Activated CD8-positive, alpha-beta memory T cell treated with anti-CD3 and anti-CD28 coated beads, Interleukin-2, amount 50 U/mL, for 4 hours (primary cell): Measurements from ENCODE around the gene MMP12.
"Not testable (repeated sequence)": the region's sequence is repeated elsewhere in the genome, so short reads cannot be mapped to it uniquely, and the experiment has no call there.

Source experiments
- DNase-seq: peaks from one replicate; pipeline ENCODE4 v3.0.0-alpha.2; 2020

The MMP12 gene

DNA sequence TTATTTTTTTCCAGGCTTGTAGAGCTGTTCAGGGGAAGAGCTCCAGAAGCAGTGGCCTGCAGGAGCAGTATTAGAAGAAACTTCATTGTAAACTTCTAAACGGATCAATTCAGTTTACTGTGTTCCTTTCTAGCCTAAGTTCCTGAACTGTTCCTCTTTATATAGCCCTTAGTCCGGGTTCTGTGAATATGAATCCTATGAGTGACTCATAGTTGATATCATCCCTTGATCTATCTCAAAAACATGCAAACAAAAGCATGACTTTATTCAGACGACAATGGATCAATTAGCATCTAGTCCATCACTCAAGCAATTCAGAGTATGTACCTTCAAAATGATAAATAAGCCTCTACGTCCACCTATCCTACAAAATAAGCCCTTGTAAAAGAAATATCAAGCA is at the start of gene MMP12:
MMP12 (minus strand) TSS at position 131 of the 400 bp plus-strand sequence; CDS start at position 86, 45 bp downstream.
- DNase-seq, result no peak

DNA sequence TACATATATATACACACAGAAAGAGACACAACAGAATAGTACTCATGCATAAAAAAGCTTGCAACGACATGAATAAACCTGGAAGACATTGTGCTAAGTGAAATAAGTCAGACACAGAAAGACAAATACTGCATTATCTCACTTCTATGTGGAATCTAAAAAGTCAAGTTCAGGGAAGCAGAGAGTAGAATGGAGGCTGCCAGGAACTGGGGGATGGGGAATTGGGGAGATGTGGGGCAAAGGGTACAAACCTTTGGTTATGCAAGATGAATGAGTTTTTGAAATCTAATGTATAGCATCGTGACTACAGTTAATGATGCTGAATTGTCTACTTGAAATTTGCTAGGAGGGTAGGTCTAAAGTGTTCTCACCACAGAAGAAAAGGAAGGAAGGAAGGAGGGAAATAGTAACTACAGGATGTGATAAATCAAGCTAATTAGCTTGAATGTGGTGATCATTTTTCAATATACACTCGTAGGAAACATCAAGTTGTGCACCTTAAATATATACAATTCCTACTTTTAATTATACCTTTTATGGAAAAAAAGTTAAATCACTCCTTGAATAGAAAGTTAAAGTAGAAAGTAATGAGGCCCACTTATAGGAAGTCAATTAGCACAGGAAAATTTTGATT is 46.9 kb upstream of the MMP12 start:
- DNase-seq, result no peak

DNA sequence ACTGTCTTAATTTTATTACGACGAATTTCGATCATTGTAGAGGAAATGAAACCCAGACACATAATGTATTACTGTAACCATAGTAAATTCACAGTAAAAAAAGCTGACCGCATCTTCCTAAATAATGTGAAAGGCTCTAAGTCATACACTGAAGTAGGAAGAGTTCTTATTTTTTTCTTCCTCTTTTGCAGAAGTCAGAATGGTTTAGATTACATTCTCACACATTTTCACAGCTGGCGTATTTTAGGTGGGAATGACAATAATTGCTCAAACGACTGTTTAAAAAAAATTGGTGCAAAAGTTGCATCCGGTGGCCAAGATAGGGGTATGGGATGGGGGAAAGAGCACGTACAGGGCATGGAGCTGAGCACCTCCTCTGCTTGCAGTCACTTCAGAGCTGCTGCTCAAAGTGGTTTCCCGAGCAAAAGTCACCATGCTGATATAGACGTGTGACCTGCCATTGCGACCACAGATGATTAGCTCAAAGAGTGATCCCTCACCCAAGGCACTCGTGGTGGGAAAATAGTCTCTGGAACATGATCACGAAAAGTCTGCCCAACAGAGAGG is 45.4 kb upstream of the MMP12 start:
- no peak for DNase-seq

DNA sequence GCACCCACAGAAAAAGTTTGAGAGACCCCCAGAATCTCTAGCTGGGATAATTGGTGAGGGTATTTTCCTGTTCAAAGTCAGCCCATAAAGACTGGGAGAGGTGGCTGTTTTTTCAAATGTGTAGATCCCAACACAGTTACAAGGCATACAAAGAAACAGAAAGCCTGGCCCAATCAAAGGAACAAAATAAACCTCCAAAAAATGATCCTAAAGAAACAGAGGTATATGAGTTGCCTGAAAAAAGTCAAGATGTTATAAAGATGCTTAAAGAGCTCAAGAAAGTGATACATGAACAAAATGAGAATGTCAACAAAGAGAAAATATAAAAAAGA is 40.2 kb upstream of the MMP12 start:
- no peak for DNase-seq

DNA sequence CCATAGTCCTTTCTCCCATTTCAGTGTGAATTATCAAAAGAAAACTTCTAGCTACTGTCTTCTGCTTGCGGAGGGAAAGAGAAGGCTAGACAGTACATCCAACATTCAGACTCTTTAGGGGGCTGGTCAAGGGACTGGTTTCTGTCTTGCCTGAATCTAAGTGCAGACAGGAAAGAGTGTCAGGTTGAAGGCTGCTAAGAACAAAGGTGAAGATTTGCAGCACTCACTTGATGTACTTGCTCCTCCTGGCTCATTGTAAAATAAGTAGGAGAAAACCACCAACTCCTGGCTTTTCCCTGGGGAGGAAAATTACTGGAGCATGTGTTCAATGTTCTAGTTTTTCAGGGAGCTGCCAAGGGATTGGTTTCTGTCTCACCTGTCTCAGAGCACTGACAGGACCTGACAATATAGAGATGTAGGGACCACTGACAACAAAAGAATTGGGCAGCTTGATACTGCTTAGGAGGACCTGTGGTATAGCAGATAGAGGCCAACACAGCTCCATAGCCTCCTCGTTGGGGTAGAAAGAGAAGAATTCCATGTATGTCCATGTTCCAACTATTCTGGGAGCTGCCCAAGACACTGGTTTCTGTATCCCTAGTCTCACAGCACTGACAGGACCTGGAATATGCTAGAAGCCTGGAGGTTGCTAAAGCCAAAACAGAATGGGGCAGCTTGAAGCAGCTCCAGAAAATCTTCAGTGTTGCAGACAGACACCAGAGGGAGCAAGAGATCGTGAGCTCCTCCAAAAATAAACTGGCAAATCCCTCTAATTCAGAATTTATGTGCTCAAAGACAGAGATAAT is 39.7 kb upstream of the MMP12 start:
- no peak for DNase-seq

DNA sequence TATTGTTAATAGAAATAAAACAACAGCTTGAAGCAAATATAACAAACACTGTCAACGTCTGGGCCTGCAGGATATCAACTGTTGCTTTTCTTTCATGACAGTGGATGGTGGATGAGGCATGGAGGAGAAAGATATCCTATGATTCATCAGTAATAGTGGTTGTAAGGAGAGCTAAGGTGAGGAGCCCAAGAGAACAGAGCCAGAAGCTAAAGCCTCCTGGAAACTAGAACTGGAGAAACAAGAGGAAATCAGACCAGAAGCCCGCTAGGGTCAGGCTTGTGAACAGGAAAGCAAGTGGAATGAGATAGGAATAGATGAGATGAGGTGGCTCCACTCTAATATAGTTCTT is 37.7 kb upstream of the MMP12 start:
- DNase-seq, result no peak

DNA sequence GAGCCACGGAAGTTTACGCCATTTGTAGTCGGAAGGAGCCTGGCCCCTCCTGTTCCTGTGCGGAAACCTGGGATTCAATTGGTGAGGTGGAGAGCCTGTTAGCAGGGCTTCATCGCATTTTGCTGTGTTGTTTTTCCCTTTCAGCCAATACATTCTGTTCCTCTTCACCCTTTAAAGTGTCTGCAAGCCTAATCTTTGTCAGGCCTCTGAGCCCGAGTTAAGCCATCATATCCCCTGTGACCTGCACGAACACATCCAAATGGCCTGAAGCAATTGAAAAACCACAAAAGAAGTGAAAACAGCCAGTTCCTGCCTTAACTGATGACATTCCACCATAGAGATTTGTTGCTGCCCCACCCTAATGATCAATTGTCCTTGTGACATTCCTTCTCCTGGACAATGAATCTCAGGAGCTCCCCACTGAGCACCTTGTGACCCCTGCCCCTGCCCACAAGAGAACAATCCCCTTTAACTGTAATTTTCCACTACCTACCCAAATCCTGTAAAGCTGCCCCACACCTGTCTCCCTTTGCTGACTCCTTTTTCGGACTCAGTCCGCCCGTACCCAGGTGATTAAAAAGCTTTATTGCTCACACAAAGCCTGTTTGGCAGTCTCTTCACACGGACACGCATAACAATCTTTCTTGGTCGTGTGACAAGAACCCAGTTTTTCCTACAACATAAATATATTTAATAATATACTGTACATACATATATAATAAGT is 37.1 kb upstream of the MMP12 start:
- DNase-seq, result no peak

DNA sequence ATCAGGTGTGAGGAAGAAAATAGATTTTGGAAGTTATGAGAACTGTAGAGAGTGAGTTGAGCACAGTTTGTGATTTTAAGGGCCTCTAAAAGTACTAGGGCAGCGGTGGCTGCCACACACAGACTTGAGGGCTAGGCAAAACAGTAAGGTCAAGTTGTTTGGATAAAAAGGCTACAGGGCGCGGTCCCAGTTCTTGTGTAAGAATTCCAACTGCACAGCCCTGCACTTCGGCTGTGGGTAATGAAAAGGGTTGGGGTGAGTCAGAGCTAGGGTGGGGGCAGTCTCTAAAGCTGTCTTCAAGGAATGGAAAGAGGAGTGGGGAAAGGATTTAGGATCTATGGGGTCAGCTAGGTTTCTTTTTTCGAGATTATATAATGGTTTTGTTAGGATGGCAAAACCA is 31.1 kb upstream of the MMP12 start:
- DNase-seq, result not testable (repeated sequence)

DNA sequence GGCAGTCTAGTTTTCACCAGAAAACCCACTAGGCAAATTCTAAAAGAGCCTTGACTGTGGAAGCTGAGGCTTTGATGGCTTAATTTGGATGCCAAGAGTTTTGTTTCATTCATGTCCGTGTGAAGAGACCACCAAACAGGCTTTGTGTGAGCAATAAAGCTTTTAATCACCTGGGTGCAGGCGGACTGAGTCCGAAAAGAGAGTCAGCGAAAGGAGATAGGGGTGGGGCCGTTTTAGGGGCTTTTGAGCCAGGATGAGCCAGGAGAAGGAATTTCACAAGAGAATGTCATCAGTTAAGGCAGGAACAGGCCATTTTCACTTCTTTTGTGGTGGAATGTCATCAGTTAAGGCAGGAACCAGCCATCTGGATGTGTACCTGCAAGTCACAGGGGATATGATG is 29.1 kb upstream of the MMP12 start:
- not testable (repeated sequence) for DNase-seq

DNA sequence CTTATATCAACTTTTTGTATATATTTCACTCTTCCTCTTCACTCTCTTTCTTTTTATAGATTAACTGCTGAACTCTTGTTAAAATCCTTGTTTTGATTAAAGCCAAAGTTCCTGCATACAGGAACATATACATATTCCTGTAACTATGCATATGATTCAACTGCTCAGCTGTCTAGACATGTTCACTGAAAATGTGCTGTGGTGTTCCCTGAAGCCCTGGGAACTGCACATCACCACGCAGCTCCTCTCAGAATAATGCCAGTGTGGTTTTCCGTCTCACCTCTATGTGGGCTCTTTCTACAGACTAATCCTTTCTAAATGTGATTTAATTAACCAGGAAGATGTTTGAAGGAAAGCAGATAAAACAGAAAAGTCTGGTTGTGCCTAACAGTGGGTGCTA is 25.6 kb upstream of the MMP12 start:
- DNase-seq, result no peak

DNA sequence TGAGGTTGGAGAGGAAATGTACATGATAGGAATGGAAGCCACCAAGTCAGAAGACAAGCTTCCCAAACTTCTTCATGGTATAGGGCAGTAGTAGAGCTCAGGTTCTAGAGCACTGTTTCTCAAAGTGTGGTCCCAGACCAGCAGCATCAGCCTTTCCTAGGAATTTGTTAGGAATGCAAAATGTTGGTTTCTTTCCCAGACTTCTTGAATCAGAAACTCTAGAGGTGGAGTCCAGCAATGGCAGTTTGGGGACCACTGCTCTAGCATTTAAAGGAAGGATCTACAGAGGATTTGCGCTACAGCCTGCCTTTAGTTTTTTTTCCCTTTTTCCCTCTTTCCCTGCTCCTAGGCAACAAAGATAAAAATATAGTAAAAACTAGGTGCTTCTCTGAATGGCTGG is 17.0 kb upstream of the MMP12 start:
- DNase-seq, result no peak

DNA sequence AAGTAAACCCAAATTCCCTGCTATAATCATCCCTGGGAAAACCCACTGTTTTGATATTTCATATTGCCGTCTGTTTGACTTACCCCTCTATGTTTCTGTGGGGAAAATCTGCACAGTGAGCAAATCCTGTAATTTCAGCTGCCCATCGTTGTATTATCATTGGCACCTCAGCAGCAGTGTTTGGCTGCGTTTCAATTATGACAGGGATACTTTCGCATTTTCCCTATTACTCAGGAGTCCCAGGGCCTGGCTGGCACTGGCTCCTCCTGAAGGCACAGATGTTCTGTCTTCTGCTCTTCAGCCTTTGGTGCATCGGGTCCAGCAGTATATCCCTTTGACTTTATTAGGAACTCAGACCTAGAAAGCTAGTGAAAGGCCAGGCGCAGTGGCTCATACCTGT is 12.2 kb upstream of the MMP12 start:
- DNase-seq, result no peak

DNA sequence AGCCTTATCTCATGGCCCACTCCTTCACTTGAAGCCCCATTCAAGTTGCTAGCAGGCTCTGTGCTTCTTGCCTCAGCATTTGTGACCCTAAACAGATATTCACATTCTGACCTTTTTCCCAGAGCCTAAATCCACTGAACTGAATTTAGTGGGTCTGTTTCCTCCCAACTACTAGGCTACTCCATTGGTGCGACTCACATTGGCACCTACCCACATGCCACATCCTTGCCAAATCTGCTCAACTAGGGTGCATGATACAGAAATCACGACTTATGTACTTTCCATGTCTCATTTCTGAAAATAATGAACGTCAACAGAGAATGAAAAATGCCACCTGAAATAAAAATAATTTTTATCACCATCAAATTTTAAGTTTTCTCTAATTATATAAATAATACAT is 8.4 kb upstream of the MMP12 start:
- DNase-seq, result no peak

DNA sequence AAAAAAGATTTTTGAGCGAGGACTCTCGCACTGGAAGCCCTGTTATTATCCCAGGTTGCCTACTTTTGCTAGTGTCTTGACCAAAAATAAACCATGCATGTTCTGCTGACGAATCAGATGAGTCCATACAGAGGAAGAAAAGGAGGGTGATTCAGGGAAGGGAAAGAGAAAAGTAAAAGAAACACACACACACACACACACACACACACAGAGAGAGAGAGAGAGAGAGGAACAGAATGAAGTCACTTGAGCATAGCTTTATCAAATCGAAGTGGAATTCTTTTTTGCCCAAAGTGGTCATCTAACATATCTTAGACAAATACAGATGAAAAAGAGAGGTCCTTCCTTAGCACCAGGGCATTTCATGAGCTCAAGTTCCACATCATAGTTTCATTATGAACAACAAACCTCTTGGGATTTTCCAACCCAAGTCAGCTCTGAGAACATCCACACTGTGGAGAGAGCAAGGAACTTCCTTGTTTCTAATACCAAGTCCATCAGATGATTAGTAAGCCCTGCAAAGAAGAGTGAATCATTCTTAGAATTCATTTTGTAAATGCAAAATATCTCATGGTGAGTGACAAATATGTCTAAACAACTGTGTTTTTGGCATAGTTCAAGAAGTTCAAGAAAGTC is 7.7 kb upstream of the MMP12 start:
- no peak for DNase-seq

DNA sequence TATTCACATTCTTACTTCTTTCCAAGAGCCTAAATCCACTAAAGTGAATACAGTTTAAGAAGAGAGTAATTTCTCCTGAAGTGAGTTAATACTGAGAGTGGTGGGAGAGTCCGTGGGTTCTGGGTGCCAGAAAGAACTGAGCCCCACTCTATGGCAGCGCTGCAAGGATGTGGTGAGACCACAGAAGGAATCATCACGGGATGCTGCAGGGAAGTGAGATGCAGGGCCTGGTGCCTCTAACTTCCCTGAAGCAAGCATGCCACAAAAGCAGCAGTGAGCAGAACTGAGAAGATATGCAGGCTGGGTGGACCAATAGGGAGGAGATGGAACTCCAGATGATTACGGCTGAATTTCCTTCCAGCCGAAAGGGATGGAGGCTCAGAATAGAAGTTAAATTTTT is 5.0 kb upstream of the MMP12 start:
- no peak for DNase-seq

DNA sequence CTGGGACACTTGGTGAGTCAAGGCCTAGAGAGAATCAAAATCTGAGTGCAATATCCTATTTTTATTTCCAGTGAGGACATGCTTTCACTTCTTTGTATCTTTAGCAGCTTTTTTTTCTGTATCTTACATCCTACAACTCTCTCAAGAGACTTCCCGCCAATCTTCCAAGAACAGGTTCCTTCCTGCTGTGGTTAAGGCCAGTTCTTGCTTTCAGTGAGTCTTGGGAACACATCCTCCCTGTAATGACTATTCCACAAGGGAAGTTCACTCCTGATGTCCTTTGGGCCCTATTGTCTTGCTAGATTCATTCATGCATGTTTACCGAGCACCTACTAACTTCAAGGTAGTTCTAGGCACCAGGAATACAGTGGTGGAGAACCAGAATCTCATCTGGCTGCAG is 3.8 kb upstream of the MMP12 start:
- no peak for DNase-seq

DNA sequence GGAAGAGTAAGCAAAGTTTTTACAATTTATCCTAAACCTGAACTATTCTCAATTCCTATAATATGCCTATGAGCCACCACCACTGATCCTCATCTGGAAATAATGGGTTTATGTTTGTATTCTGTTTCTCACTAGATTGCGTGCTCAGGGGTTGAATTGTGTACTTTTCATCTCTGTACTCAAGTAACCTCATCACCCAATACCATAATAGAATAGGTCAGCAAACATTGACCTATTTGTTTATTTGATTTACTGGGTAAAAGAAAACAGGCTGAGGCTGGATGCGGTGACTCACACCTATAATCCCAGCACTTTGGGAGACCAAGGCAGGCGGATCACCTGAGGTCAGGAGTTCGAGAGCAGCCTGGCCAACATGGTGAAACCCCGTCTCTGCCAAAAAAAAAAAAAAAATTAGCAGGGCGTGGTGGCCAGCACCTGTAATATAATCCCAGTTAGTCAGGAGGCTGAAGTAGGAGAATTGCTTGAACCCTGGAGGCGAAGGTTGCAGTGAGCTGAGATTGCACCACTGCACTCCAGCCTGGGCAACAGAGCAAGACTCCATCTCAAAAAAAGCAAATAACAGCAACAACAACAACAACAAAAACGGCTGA is 5.3 kb downstream of the MMP12 start:
- DNase-seq, result not testable (repeated sequence)

DNA sequence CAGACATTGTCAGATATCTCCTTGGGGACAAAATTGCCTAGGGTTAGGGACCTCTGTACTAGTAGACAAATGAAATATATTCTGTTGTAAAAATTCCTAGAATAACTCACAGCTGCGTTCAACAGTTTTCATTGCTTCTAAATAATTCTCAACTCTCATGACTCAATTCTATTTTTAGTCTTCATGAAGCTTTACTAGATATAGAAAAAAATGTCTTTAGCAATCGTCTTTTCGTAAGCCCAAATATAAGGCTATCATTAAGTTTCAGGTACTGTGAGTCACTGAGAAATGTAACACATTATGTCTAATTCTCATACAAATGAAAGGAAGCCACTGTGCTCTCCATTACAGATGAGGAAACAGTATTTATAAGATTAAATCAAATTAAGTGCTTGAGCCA is 6.4 kb downstream of the MMP12 start:
- no peak for DNase-seq

DNA sequence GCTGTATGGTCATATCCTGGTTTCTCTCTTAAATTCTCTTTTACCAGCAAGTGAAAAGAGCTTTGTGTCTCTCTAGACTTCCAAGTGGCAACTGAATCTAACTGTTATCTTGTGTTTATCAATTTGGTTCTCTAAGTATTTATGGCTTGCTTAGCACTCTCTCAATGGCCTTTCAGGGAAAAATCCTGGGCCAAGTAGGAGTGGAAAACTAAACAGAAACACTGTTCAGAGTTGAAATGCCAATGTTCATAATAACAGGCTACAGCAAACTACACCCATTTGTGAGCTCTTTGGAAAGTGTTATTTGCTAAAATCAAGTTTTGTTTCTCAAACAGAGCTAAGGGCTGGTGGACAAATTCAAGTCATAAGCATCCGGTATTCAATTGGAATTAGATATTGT is 10.1 kb downstream of the MMP12 start:
- DNase-seq, result no peak

DNA sequence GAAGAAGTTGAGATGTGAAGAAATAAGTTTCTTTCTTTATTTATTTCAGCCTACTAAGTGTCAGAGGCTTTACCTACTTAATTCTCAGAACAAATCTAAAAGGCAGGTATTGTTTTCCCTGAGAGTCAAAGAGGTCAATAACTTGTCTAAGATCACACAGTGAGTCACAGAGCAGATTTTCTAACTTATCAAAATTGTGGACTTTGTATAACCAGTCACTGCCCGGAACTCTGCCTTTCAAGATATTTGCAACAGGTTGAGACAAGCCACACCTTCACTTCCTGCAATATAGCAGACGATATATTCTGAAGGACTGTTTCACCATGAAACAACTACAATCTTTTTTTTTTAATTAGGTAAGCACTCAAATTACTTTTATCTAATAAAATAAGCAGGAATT is 20.8 kb downstream of the MMP12 start:
- DNase-seq, result no peak

DNA sequence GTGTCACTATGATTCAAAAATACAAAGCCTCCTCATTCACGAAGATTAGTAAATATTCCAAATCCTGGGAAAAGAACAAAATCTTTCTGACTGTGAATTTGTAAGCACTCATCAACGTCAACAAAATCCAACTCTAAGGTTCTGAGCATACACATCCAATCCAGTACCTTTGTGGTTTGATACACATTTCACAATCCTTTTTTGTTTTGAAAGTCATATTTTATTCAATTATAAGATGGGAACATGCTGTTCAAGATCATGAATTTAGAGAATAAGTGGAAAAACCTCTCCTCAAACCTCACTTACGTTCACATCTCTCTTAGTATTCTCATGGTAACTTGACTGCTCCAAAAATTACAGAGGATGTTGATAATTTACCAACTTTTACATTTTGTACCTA is 21.7 kb downstream of the MMP12 start:
- no peak for DNase-seq

DNA sequence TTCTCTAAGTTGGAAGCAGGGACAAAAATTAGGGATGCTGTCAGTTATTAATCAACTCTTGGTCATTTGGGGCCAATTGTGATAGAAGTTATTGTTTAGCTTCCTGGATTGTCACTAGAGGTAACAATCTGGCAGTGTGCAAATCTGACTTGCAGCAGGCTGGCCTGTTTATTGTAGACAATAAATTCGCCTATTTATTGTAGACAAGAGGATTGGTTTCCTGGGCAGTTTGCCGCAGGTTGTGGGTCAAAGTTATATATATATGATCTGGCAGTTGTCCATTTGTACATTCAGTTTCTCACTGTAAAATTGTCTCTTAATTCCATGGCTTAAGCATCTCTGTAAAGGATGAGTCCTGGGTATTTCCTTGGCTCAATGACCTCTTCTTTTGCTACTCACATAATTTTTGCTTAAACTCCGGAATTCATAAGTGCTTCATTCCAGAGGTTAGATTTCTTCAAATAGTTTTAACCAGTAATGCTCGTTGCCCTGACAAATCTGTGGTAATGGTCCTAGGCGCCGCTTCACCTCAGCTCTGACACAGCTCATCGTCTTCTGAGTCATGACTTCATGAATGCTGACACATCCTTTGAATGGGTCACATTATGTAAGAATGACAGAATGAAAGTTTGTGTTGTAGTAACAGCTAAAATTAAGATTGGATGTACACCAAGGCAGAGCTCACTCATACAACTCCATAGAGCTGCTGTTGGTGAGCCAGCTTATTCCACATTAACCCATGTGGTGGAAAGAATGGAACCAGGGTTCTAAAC is 23.6 kb downstream of the MMP12 start:
- DNase-seq, result no peak
